GM19324 (cell line): ENCODE results near the gene CD47.

Experiments used
- ATAC-seq: cut with Tn5 transposase; IDR thresholded peaks from one replicate; pipeline ENCODE4 v1.9.1; 2021; ENCODE audit warnings: mild to moderate bottlenecking, moderate library complexity; ENCODE audit not compliant: unreplicated experiment, low FRiP score

CD47 gene

GRCh38 chr3:107994181-107994580 is 96.7 kb downstream of the CD47 start:
- no peak for ATAC-seq

DNA sequence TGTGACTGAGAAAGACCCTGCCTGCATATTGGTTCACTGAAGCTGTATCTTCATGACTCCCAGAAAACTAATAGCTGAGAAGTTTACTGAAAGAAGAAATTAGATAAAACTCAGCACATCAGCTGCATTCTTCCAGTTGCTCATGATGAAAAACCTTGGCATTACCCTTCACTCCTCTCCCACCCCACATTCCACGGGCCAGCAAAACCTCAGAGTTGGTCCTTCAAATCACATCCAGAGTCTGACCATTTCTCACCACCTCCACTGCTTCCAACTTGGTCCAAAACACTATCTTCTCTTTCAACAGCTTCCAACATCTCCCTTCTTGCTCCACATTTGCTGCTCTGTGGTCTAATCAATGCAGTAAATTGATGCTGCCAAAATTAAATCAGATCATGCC is 97.1 kb downstream of the CD47 start:
- no peak for ATAC-seq
